ENCODE measurements around the gene GABBR1.
A peak's percentile ranks its signal among the peaks of the same experiment; 100 is the strongest.

The GABBR1 gene

GRCh38 chr6:29628419-29629281 lies 4.3 kb downstream of the GABBR1 start (continued):
- TF ChIP-seq ZNF391 (tag by site-specific recombination; IDR thresholded peaks at IDR 0.05; ENCODE audit: borderline replicate concordance, low read depth) (no peak; the same call in 1 of the 2 replicates), ZNF311 (tag by site-specific recombination; IDR thresholded peaks at IDR 0.05; ENCODE audit: borderline replicate concordance) (no peak), SP3 (tag by site-specific recombination; IDR thresholded peaks at IDR 0.05) (peak; percentile 69), ZNF302 (tag by site-specific recombination; IDR thresholded peaks at IDR 0.05; ENCODE audit: low read depth) (no peak), ZNF214 (tag by site-specific recombination; IDR thresholded peaks at IDR 0.05; ENCODE audit: borderline replicate concordance) (no peak), ZNF660 (tag by site-specific recombination; IDR thresholded peaks at IDR 0.05) (peak; percentile 76), FEZF1 (tag by site-specific recombination; IDR thresholded peaks at IDR 0.05) (peak; percentile 76), TSHZ1 (tag by site-specific recombination; IDR thresholded peaks at IDR 0.05; ENCODE audit: borderline replicate concordance) (no peak), ZNF239 (tag by site-specific recombination; IDR thresholded peaks at IDR 0.05) (0 out of 2 replicates have a peak, but pooled peaks have one; percentile 40), ZNF626 (tag by site-specific recombination; IDR thresholded peaks at IDR 0.05) (no peak), ZBTB11 (tag by site-specific recombination; conservative IDR thresholded peaks at IDR 0.05; ENCODE audit: low read depth) (peak; percentile 51), REST (tag by site-specific recombination; IDR thresholded peaks at IDR 0.05) (no peak; the same call in 1 of the 2 replicates), HOXA7 (CRISPR knock-in tag; IDR thresholded peaks at IDR 0.05; ENCODE audit: borderline replicate concordance) (no peak), ZNF654 (tag by site-specific recombination; IDR thresholded peaks at IDR 0.05; ENCODE audit: low read depth) (peak; percentile 63), ZNF433 (tag by site-specific recombination; IDR thresholded peaks at IDR 0.05; ENCODE audit: low read depth) (no peak), YY1 (tag by site-specific recombination; IDR thresholded peaks at IDR 0.05) (no peak), ZNF548 (tag by site-specific recombination; IDR thresholded peaks at IDR 0.05) (no peak), ZNF223 (tag by site-specific recombination; IDR thresholded peaks at IDR 0.05) (no peak), OVOL3 (tag by site-specific recombination; IDR thresholded peaks at IDR 0.05) (no peak), ZNF26 (tag by site-specific recombination; IDR thresholded peaks at IDR 0.05) (no peak), ZNF354C (tag by site-specific recombination; IDR thresholded peaks at IDR 0.05; ENCODE audit: borderline replicate concordance, low read depth) (no peak), ZNF138 (tag by site-specific recombination; IDR thresholded peaks at IDR 0.05; ENCODE audit: borderline replicate concordance) (no peak), ZXDB (tag by site-specific recombination; IDR thresholded peaks at IDR 0.05) (peak; percentile 53; the same call in 1 of the 2 replicates)
- TF ChIP-seq, protein P1, sequence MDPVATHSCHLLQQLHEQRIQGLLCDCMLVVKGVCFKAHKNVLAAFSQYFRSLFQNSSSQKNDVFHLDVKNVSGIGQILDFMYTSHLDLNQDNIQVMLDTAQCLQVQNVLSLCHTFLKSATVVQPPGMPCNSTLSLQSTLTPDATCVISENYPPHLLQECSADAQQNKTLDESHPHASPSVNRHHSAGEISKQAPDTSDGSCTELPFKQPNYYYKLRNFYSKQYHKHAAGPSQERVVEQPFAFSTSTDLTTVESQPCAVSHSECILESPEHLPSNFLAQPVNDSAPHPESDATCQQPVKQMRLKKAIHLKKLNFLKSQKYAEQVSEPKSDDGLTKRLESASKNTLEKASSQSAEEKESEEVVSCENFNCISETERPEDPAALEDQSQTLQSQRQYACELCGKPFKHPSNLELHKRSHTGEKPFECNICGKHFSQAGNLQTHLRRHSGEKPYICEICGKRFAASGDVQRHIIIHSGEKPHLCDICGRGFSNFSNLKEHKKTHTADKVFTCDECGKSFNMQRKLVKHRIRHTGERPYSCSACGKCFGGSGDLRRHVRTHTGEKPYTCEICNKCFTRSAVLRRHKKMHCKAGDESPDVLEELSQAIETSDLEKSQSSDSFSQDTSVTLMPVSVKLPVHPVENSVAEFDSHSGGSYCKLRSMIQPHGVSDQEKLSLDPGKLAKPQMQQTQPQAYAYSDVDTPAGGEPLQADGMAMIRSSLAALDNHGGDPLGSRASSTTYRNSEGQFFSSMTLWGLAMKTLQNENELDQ (tag by site-specific recombination; IDR thresholded peaks at IDR 0.05; ENCODE audit: low read depth), result no peak

Data from HEK293 (cell line).